H1 (cell line): ENCODE results near the gene KCNQ1OT1. TPM values are rescaled to one million over a fixed set of nuclear protein-coding genes. Genes with fewer than 3 reads are reported as not detected.

Source experiments
- NANOG ChIP-seq: IDR thresholded peaks from 2 replicates; pipeline ENCODE4 v1.6.1; 2011; ENCODE audit warnings: low read length, low read depth, mild to moderate bottlenecking, inconsistent platforms; ENCODE audit not compliant: insufficient read depth, poor library complexity, severe bottlenecking
- polyA plus RNA-seq, 7 experiments: library from polyadenylated mRNA; depleted of rRNA in 3 of 7; stranded (reverse) in 5 of 7; unstranded in 2 of 7; fragments of >200 nt in 5 of 7; fragments of 200-250 nt in 2 of 7; gene quantifications; 1 replicate in 5 of 7; 2 replicates in 1 of 7; 4 replicates in 1 of 7; pipeline versions ENCODE4 v1.2.1 to v1.2.3, GENCODE V29; 2011 to 2013; ENCODE audit warnings: missing spikeins in 2 of 7, mixed read lengths in 2 of 7
- total RNA-seq: library from RNA; stranded (reverse); fragmentation: NEBNext Ultra II Directional; extraction: Animal tissue kit (Norgen Biotek cat#: 25700); gene quantifications from 2 replicates; pipeline ENCODE4 v1.2.1, GENCODE V29; 2021

The KCNQ1OT1 gene
- total and polyA plus RNA-seq, 2 of the 8 experiments (the other 6 are each of a cell fraction or from before 2014, with no cell fraction given) = 0.21 to 1.2 TPM

GRCh38 chr11:2631161-2631560 is 68.6 kb downstream of the KCNQ1OT1 start (continued):
- TF ChIP-seq NANOG = no peak
